ENCODE measurements around the gene TNRC6C.

TNRC6C gene

GRCh38 chr17:78132084-78132676 is 173.7 kb downstream of the TNRC6C start:
- CTCF ChIA-PET, result interaction anchor here (1.0 kb wide), 1 partner anchor 42 kb away, joined by 3 read pairs; no protein-coding TSS in a partner anchor
- TF ChIP-seq, protein P1, sequence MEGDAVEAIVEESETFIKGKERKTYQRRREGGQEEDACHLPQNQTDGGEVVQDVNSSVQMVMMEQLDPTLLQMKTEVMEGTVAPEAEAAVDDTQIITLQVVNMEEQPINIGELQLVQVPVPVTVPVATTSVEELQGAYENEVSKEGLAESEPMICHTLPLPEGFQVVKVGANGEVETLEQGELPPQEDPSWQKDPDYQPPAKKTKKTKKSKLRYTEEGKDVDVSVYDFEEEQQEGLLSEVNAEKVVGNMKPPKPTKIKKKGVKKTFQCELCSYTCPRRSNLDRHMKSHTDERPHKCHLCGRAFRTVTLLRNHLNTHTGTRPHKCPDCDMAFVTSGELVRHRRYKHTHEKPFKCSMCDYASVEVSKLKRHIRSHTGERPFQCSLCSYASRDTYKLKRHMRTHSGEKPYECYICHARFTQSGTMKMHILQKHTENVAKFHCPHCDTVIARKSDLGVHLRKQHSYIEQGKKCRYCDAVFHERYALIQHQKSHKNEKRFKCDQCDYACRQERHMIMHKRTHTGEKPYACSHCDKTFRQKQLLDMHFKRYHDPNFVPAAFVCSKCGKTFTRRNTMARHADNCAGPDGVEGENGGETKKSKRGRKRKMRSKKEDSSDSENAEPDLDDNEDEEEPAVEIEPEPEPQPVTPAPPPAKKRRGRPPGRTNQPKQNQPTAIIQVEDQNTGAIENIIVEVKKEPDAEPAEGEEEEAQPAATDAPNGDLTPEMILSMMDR (IDR thresholded peaks at IDR 0.05; ENCODE audit: control extremely low read depth, extremely low read depth, low read depth, missing control alignments), result no peak
- DNase-seq (ENCODE audit: extremely low spot score), result peak; percentile 70
- POLR2A ChIA-PET, result interaction anchor here (0.6 kb wide), 1 partner anchor 54 kb away, joined by 6 read pairs; no protein-coding TSS in a partner anchor

GRCh38 chr17:78132767-78133178 is 174.3 kb downstream of the TNRC6C start:
- CTCF ChIA-PET, result no interaction called here
- no peak for DNase-seq (ENCODE audit: extremely low spot score)
- POLR2A ChIA-PET, result no interaction called here
- TF ChIP-seq, protein P1 (IDR thresholded peaks at IDR 0.05; ENCODE audit: control extremely low read depth, extremely low read depth, low read depth, missing control alignments), result no peak

DNA sequence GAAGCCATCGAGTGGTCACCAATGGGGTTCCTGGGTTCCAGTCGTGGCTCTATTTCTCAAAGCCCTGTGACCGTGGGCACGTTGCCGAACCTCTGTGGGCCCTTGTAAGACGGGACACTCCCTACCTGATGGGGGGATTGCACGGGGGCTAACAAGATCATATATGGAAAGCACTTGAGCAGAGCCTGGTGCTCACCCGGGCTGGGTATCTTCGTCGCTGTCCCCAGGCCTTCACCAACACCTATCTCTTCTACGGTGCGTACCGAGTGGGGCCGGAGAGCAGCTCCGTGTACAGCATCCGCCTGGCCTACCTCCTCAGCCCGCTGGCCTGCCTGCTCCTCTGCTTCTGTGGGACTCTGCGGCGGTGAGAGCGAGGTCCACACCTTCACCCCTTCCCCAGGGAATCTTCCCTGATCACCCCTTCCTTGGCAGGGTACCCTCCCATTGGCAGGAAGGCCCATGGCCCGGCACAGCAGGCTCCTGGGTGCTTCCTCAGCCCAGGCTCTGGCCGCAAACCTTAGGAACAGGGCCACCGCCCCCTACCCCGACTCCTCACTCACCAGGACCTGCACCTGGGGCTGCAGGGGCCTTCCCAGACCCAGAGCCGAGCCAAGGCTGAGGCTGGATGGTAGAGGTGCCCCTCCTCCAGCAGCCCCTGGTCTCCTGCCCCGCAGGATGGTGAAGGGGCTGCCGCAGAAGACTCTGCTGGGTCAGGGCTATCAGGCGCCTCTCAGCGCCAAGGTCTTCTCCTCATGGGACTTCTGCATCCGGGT is 174.9 kb downstream of the TNRC6C start:
- no peak for DNase-seq (ENCODE audit: extremely low spot score)
- TF ChIP-seq, protein P1 (IDR thresholded peaks at IDR 0.05; ENCODE audit: control extremely low read depth, extremely low read depth, low read depth, missing control alignments), result no peak
- CTCF ChIA-PET, result interaction anchor here (0.9 to 6.2 kb wide), 11 partner anchors 9 to 113 kb away, joined by 3 to 48 read pairs (median 11); no protein-coding TSS in a partner anchor
- POLR2A ChIA-PET, result interaction anchor here (0.5 to 1.5 kb wide), 2 partner anchors 17 to 42 kb away, joined by 4 to 5 read pairs; no protein-coding TSS in a partner anchor

GRCh38 chr17:78133971-78134898 is 175.7 kb downstream of the TNRC6C start:
- POLR2A ChIA-PET, result interaction anchor here (0.6 to 1.5 kb wide), 4 partner anchors 9 to 563 kb away, joined by 3 to 8 read pairs (median 4); no protein-coding TSS in a partner anchor

DNA sequence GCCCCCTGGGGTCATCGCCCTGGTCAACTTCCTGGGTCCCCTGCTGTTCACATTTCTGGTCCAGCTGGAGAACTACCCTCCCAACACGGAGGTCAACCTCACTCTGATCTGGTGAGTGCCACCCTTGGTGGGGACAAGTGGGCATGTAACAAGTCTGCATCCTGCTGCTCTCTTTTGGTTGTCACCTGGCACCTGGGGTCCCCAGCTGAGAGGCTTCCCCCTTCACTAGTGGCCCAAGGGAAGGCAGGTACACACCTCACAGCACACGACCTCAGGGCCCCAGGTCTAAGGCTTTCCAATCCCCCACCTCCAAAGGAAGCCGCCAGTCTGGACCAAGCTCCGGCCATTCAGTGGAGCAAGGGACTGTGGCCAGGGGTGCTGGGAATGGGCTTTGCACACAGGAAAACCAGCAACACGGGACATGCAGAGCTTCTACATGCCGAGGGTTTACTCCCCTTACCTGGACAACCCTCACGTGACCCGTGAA is 176.4 kb downstream of the TNRC6C start:
- ChIA-PET CTCF (interaction anchor here (0.8 to 6.2 kb wide), 19 partner anchors 9 to 287 kb away, joined by 3 to 48 read pairs (median 4); partner anchors contain the start of genes C17orf99 and SYNGR2), POLR2A (interaction anchor here (0.6 to 1.5 kb wide), 3 partner anchors 36 to 562 kb away, joined by 3 to 8 read pairs (median 4); no protein-coding TSS in a partner anchor)
- TF ChIP-seq, protein P1 (IDR thresholded peaks at IDR 0.05; ENCODE audit: control extremely low read depth, extremely low read depth, low read depth, missing control alignments), result no peak
- DNase-seq (ENCODE audit: extremely low spot score), result no peak

More at GRCh38 chr17:78133971-78134898, 175.7 kb downstream of the TNRC6C start:
- peak; percentile 72 for DNase-seq (ENCODE audit: extremely low spot score)
- CTCF ChIA-PET, result interaction anchor here (0.8 to 6.2 kb wide), 21 partner anchors 9 to 115 kb away, joined by 3 to 48 read pairs (median 4); partner anchors contain the start of genes C17orf99 and SYNGR2
- TF ChIP-seq, protein P1 (IDR thresholded peaks at IDR 0.05; ENCODE audit: control extremely low read depth, extremely low read depth, low read depth, missing control alignments), result peak; percentile 72
